Endothelial cell of umbilical vein (primary cell): ENCODE data around the gene FGFR1OP2.

Experiments
- CTCF ChIP-seq, 2 donors: IDR thresholded peaks; 1 replicate in 1 of 2; 2 replicates in 1 of 2; pipeline ENCODE4 v1.5.1; 2011; ENCODE audit warnings: low read length in 2 of 2, mild to moderate bottlenecking in 2 of 2, moderate library complexity in 2 of 2, control low read depth in 1 of 2, inconsistent platforms in 1 of 2, low read depth in 1 of 2; ENCODE audit not compliant: insufficient read depth in 1 of 2; ENCODE audit errors: extremely low read depth in 1 of 2
- EZH2 ChIP-seq: IDR thresholded peaks from 2 replicates; pipeline ENCODE4 v1.6.1; 2012; ENCODE audit warnings: borderline replicate concordance, low read depth, mild to moderate bottlenecking, moderate library complexity, low read length, inconsistent platforms; ENCODE audit not compliant: severe bottlenecking
- FOS ChIP-seq: IDR thresholded peaks from 2 replicates; pipeline ENCODE4 v1.6.1; 2011; ENCODE audit warnings: mild to moderate bottlenecking, low read length, moderate library complexity, borderline replicate concordance; ENCODE audit not compliant: insufficient read depth
- JUN ChIP-seq: IDR thresholded peaks from 2 replicates; pipeline ENCODE4 v1.6.1; 2011; ENCODE audit warnings: borderline replicate concordance, low read depth; ENCODE audit not compliant: insufficient read length, insufficient read depth
- MAX ChIP-seq: IDR thresholded peaks from 2 replicates; pipeline ENCODE4 v1.6.1; 2011; ENCODE audit not compliant: insufficient read depth, insufficient read length
- MYC ChIP-seq: IDR thresholded peaks from one replicate; pipeline ENCODE4 v1.6.1; 2011; ENCODE audit warnings: mild to moderate bottlenecking, low read depth, low read length
- POLR2A ChIP-seq: IDR thresholded peaks from 2 replicates; pipeline ENCODE4 v1.6.1; 2012; ENCODE audit warnings: low read depth, mild to moderate bottlenecking, control low read depth, low read length
- POLR2AphosphoS5 ChIP-seq: IDR thresholded peaks from 2 replicates; pipeline ENCODE4 v1.6.1; 2012; ENCODE audit warnings: low read depth, mild to moderate bottlenecking, control low read depth, low read length, moderate library complexity; ENCODE audit not compliant: insufficient read depth

GRCh38 chr12:26890784-26891183, 47.5 kb upstream of the FGFR1OP2 start:
- TF ChIP-seq POLR2AphosphoS5 (no peak), CTCF (IDR thresholded peaks at IDR 0.05; ENCODE audit: extremely low read depth in 1 of 2, insufficient read depth in 1 of 2, low read depth in 1 of 2, low read length in 2 of 2) (no peak), EZH2 (no peak), POLR2A (no peak), MAX (no peak), FOS (no peak), JUN (no peak), MYC (no peak)
